H1 (cell line): ENCODE results near the gene AURKB.

Experiments used
- EZH2 ChIP-seq: fragments of 200-600 bp; sonication (generic); IDR thresholded peaks from 2 replicates; pipeline ENCODE4 v1.7.1; 2012; ENCODE audit warnings: low read depth, mild to moderate bottlenecking, moderate library complexity, low read length, inconsistent platforms; ENCODE audit not compliant: severe bottlenecking
- POLR2A ChIP-seq, 2 experiments: IDR thresholded peaks; 1 replicate in 1 of 2; 2 replicates in 1 of 2; pipeline ENCODE4 v1.6.1; 2011; ENCODE audit warnings: low read depth in 2 of 2, low read length in 2 of 2, mild to moderate bottlenecking in 2 of 2; ENCODE audit errors: control extremely low read depth in 1 of 2
- POLR2AphosphoS5 ChIP-seq: IDR thresholded peaks from 2 replicates; pipeline ENCODE4 v1.6.1; 2011; ENCODE audit warnings: low read depth, low read length

DNA sequence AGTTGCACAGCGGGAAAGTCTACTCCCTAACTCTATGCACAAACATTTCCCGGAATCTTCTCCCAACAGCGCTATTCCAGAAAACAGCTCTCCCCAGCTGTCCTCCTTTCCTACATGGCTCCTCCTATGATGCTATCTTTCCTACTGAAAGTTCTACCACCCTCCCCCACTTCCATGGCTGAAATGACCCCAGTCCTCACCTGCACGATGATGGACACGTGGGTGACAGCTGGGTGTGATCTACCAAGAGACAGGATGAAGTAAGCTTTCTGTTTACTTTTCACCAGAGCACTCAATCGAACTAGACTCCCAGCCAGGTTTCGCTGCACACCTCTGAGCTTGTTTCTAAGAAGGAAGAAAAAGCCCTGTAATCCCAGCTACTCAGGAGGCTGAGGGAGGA is 26.8 kb upstream of the AURKB start:
- TF ChIP-seq EZH2: no peak
- no peak for TF ChIP-seq POLR2A (IDR thresholded peaks at IDR 0.05; ENCODE audit: control extremely low read depth in 1 of 2, low read depth in 2 of 2, low read length in 2 of 2)
- no peak for TF ChIP-seq POLR2AphosphoS5
